Progenitor cell of endocrine pancreas (in vitro differentiated cells): ENCODE data around the gene SFTPA1. TPM values are rescaled to one million over a fixed set of nuclear protein-coding genes. Genes with fewer than 3 reads are reported as not detected.
"Not testable (repeated sequence)": the region's sequence is repeated elsewhere in the genome, so short reads cannot be mapped to it uniquely, and the experiment has no call there.

Experiments
- DNase-seq: peaks from one replicate; pipeline ENCODE4 v3.0.0; 2021; ENCODE audit warnings: low spot score; ENCODE audit not compliant: unreplicated experiment
- H3K27ac Mint-ChIP-seq: 2 replicates; pipeline ENCODE4 v1.8.0; 2021; ENCODE audit warnings: mild to moderate bottlenecking, moderate library complexity, mixed read lengths
- H3K27me3 Mint-ChIP-seq: 2 replicates; pipeline ENCODE4 v1.8.0; 2021; ENCODE audit warnings: mixed read lengths
- H3K36me3 Mint-ChIP-seq: 2 replicates; pipeline ENCODE4 v1.8.0; 2022; ENCODE audit warnings: mixed read lengths; ENCODE audit not compliant: insufficient read depth
- H3K4me1 Mint-ChIP-seq: 2 replicates; pipeline ENCODE4 v1.8.0; 2021; ENCODE audit warnings: low read depth, mixed read lengths
- H3K4me3 Mint-ChIP-seq: 2 replicates; pipeline ENCODE4 v1.8.0; 2021; ENCODE audit warnings: low read depth, mild to moderate bottlenecking, moderate library complexity, mixed read lengths
- H3K9me3 Mint-ChIP-seq: 2 replicates; pipeline ENCODE4 v1.8.0; 2021; ENCODE audit warnings: low read depth, mixed read lengths
- CTCF ChIP-seq: fragments of 200-600 bp; sonication (generic); IDR thresholded peaks from one replicate; pipeline ENCODE4 v1.5.0; 2021; ENCODE audit warnings: antibody characterized with exemption, mild to moderate bottlenecking; ENCODE audit not compliant: unreplicated experiment
- long read RNA-seq: library from polyadenylated mRNA; unstranded; transcript quantifications from one replicate; pipeline ENCODE4 v2.0.0, GENCODE V29; 2020
- total RNA-seq: library from RNA; stranded (reverse); gene quantifications from 2 replicates; pipeline ENCODE4 v1.2.1, GENCODE V29; 2021

The SFTPA1 gene
- 0.22 TPM in 1 of 2 replicates, not detected in the other for total RNA-seq
- long read RNA-seq = 0 reads

GRCh38 chr10:79610601-79611191, at the start of gene SFTPA1:
Gene SFTPA1 (plus strand): TSS chr10:79610939. CDS start chr10:79611826, 887 bp downstream.
- DNase-seq = no peak
- Mint-ChIP-seq H3K4me3 (no peak within 1 kb of the TSS), H3K27ac (no peak within 1 kb of the TSS), H3K9me3 (no peaks in the 10 kb centered on the region), H3K4me1 (no peaks in the 10 kb centered on the region), H3K27me3 (peaks cover 38% of the 10 kb centered on the region), H3K36me3 (no peaks in the 10 kb centered on the region)
- TF ChIP-seq CTCF = no peak

- H3K9me3 Mint-ChIP-seq = no peaks in the 10 kb centered on the region
- DNase-seq = no peak
- H3K4me3 Mint-ChIP-seq = no peak overlapping the region
- TF ChIP-seq CTCF = no peak
- no peak overlapping the region for H3K27ac Mint-ChIP-seq
- H3K27me3 Mint-ChIP-seq = peaks cover 32% of the 10 kb centered on the region
- peaks cover 2% of the 10 kb centered on the region for H3K4me1 Mint-ChIP-seq
- no peaks in the 10 kb centered on the region for H3K36me3 Mint-ChIP-seq
Observed at GRCh38 chr10:79561257-79561656, 49.5 kb upstream of the SFTPA1 start.

- H3K9me3 Mint-ChIP-seq = peaks cover 4% of the 10 kb centered on the region
- TF ChIP-seq CTCF = peak; percentile 92
- H3K4me1 Mint-ChIP-seq = peaks cover 2% of the 10 kb centered on the region
- H3K27me3 Mint-ChIP-seq = peaks cover 35% of the 10 kb centered on the region
- H3K4me3 Mint-ChIP-seq = no peak overlapping the region
- no peak overlapping the region for H3K27ac Mint-ChIP-seq
- no peaks in the 10 kb centered on the region for H3K36me3 Mint-ChIP-seq
- peak; percentile 68 for DNase-seq
Observed at GRCh38 chr10:79562135-79562756, 48.5 kb upstream of the SFTPA1 start.

DNA sequence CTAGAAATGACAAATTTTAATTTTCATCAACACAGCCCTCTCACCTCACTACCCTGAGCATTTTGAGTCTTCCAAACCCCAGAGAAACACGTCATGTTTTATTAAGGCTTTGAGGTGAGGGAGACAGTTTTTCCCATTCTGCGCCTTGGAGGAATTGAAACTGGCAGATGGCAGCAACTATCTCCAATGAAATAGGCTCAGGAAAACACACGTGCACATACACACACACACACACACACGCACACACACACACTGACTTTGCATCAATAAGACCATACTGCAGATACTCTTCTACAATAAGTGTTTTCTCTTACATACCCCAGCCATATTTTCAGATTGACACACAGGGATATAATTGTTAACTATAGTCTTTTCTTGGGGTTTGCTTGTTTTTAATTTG, 47.3 kb upstream of the SFTPA1 start:
- no peak overlapping the region for H3K27ac Mint-ChIP-seq
- H3K4me3 Mint-ChIP-seq = no peak overlapping the region
- no peaks in the 10 kb centered on the region for H3K36me3 Mint-ChIP-seq
- no peak for TF ChIP-seq CTCF
- peaks cover 4% of the 10 kb centered on the region for H3K9me3 Mint-ChIP-seq
- DNase-seq = no peak
- H3K27me3 Mint-ChIP-seq = peaks cover 34% of the 10 kb centered on the region
- peaks cover 2% of the 10 kb centered on the region for H3K4me1 Mint-ChIP-seq

DNA sequence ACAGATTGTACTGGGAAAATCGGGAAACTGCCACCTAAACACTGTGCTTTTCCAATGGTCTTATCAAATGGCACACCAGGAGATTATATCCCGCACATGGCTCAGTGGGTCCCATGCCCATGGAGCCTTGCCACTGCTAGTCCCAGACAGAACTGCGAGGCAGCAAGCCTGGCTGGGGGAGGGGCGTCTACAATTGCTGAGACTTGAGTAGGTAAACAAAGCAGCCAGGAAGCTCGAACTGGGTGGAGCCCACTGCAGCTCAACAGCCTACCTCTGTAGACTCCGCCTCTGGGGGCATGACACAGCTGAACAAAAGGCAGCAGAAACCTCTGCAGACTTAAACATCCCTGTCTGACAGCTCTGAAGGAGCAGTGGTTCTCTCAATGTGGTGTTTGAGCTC, 40.1 kb upstream of the SFTPA1 start:
- H3K4me1 Mint-ChIP-seq, H3K36me3 Mint-ChIP-seq, H3K27ac Mint-ChIP-seq, H3K4me3 Mint-ChIP-seq, DNase-seq: not testable (repeated sequence)
- Mint-ChIP-seq H3K9me3 (peaks cover 15% of the 10 kb centered on the region), H3K27me3 (peaks cover 40% of the 10 kb centered on the region)

DNA sequence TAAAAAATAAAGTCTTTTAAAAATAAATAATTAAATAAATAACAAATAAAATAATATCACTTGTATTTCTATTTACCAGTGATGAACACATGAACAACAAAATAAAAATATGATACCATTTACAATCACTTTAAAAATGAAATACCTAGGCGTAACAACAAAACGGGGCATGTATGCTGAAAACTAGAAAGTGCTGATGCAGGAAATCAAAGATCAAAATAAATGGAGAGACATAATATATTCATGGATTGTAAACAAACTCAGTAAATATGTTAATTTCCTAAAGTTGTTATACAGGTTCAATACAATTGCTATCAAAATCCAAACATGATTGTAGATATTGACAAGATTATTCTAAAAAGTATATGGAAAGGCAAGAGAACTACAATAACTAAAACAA, 31.4 kb upstream of the SFTPA1 start:
- Mint-ChIP-seq H3K4me3 (no peak overlapping the region), H3K27ac (no peak overlapping the region), H3K36me3 (no peaks in the 10 kb centered on the region), H3K27me3 (peaks cover 21% of the 10 kb centered on the region), H3K4me1 (no peaks in the 10 kb centered on the region), H3K9me3 (no peaks in the 10 kb centered on the region)
- DNase-seq = no peak
- TF ChIP-seq CTCF = no peak
